K562 (cell line): ENCODE results near the gene NR2F2. TPM values are rescaled to one million over a fixed set of nuclear protein-coding genes. Genes with fewer than 3 reads are reported as not detected.

ENCODE experiments used
- ATAC-seq: fragments of 200-7000 bp; cut with Tn5 transposase; 3 replicates; pipeline ENCODE4 v1.9.1; 2020; ENCODE audit warnings: moderate library complexity
- BruUV-seq: library from RNA; stranded (reverse); fragments of 400-500 nt; replicated peaks from 2 replicates; lab custom pipeline; 2021; lab: Mats Ljungman, UMichigan
- CTCF ChIA-PET: fragments of 300-600 bp; formaldehyde crosslinking; extraction: SDS; loops from one replicate; lab custom pipeline; 2021; ENCODE audit warnings: low intra/inter-chr PET ratio; lab: Yijun Ruan, JAX
- POLR2A ChIA-PET: fragments of 300-600, 350-650 bp; sonication (Branson Sonifier 250); formaldehyde crosslinking; extraction: SDS; loops from one replicate; lab custom pipeline; 2021; ENCODE audit warnings: antibody characterized with exemption, inconsistent platforms; lab: Yijun Ruan, JAX
- DNase-seq, 4 experiments: peaks; one replicate each; pipeline versions ENCODE4 v3.0.0 to v3.0.0-alpha.2; 2011 to 2018; ENCODE audit warnings: low spot score in 3 of 4, mixed read lengths in 3 of 4; ENCODE audit errors: extremely low read depth in 1 of 4
- FAIRE-seq: peaks from 2 replicates; lab custom pipeline; 2011; peaks lifted over from hg19 to GRCh38; lab: Jason Lieb, UNC
- H2AFZ ChIP-seq: 2 replicates; pipeline ENCODE4 v1.6.0; 2011; ENCODE audit warnings: low read depth, low read length, control low read depth, inconsistent platforms
- H3K27ac ChIP-seq: fragments of 200-600 bp; 3 replicates; pipeline ENCODE4 v1.8.0; 2011; ENCODE audit warnings: low read depth, mild to moderate bottlenecking, control low read depth, inconsistent platforms, low read length, moderate library complexity, mixed read lengths; ENCODE audit errors: extremely low read depth
- H3K27me3 ChIP-seq, 2 experiments: fragments of 300-600 bp in 1 of 2; 2 replicates in 1 of 2; 3 replicates in 1 of 2; pipeline versions ENCODE4 v1.6.0 to v1.8.0; 2011; ENCODE audit warnings: inconsistent platforms in 2 of 2, low read length in 2 of 2, mild to moderate bottlenecking in 1 of 2, mixed read lengths in 1 of 2, moderate library complexity in 1 of 2; ENCODE audit not compliant: control insufficient read depth in 2 of 2, insufficient read depth in 2 of 2
- H3K36me3 ChIP-seq: fragments of 300-600 bp; 3 replicates; pipeline ENCODE4 v1.8.0; 2011; ENCODE audit warnings: mild to moderate bottlenecking, low read length, inconsistent platforms; ENCODE audit not compliant: control insufficient read depth, insufficient read depth
- H3K4me1 ChIP-seq, 2 experiments: fragments of 200-600 bp in 1 of 2; replicated peaks in 1 of 2; 2 replicates in 1 of 2; 3 replicates in 1 of 2; pipeline versions ENCODE4 v1.5.1 to v1.8.0; 2011; ENCODE audit warnings: inconsistent platforms in 2 of 2, low read length in 2 of 2, mild to moderate bottlenecking in 1 of 2, mixed read lengths in 1 of 2, moderate library complexity in 1 of 2; ENCODE audit not compliant: control insufficient read depth in 2 of 2, insufficient read depth in 2 of 2
- H3K4me2 ChIP-seq: 2 replicates; pipeline ENCODE4 v1.6.1; 2011; ENCODE audit warnings: low read length, control low read depth, inconsistent platforms, mixed read lengths; ENCODE audit not compliant: insufficient read depth
- H3K4me3 ChIP-seq: fragments of 200-600 bp; sonication (generic), shearing (Covaris generic); 2 replicates; pipeline ENCODE4 v1.5.1; 2016; ENCODE audit warnings: control low read depth, inconsistent platforms
- H3K79me2 ChIP-seq: fragments of 200-600 bp; 3 replicates; pipeline ENCODE4 v1.8.0; 2011; ENCODE audit warnings: low read length, inconsistent platforms; ENCODE audit not compliant: control insufficient read depth, insufficient read depth
- H3K9ac ChIP-seq, 2 experiments: 2 replicates each; pipeline versions ENCODE4 v1.6.0 to v1.6.1; 2011; ENCODE audit warnings: low read depth in 2 of 2, low read length in 2 of 2, control low read depth in 1 of 2, inconsistent platforms in 1 of 2, mild to moderate bottlenecking in 1 of 2, mixed read lengths in 1 of 2; ENCODE audit not compliant: insufficient read depth in 1 of 2
- H3K9me1 ChIP-seq: one replicate; pipeline ENCODE4 v1.6.0; 2011; ENCODE audit warnings: inconsistent platforms, mild to moderate bottlenecking, low read length, moderate library complexity; ENCODE audit not compliant: control insufficient read depth, insufficient read depth
- H3K9me3 ChIP-seq: replicated peaks from 2 replicates; pipeline ENCODE4 v1.5.1; 2011; ENCODE audit warnings: low read depth, low read length, inconsistent platforms; ENCODE audit not compliant: control insufficient read depth, insufficient read depth
- H4K20me1 ChIP-seq: replicated peaks from 2 replicates; pipeline ENCODE4 v1.6.1; 2011; ENCODE audit warnings: low read length, inconsistent platforms, mixed read lengths; ENCODE audit not compliant: control insufficient read depth, insufficient read depth
- FOXA3 ChIP-seq, 2 experiments: fragments of 450-650 bp in 1 of 2; sonication (generic) in 1 of 2; formaldehyde crosslinking; IDR thresholded peaks in 1 of 2; conservative IDR thresholded peaks in 1 of 2; 2 replicates each; pipeline versions ENCODE4 v1.4.0 to v1.8.0; 2020 to 2022; ENCODE audit warnings: mild to moderate bottlenecking in 2 of 2, missing genetic modification reagents in 1 of 2
- GATAD2A ChIP-seq: fragments of 450-650 bp; IDR thresholded peaks from 2 replicates; pipeline ENCODE4 v1.6.1; 2017
- GATAD2B ChIP-seq: fragments of 450-650 bp; IDR thresholded peaks from 2 replicates; pipeline ENCODE4 v1.6.1; 2017; ENCODE audit warnings: mild to moderate bottlenecking, borderline replicate concordance
- HNRNPH1 ChIP-seq: fragments of 200-400 bp; formaldehyde crosslinking; optimal IDR thresholded peaks from 2 replicates; pipeline ENCODE3; 2017; ENCODE audit warnings: low read depth, mild to moderate bottlenecking, low read length, moderate library complexity
- MLX ChIP-seq, 2 experiments: fragments of 450-650 bp in 1 of 2; sonication (generic) in 1 of 2; formaldehyde crosslinking; conservative IDR thresholded peaks; 2 replicates each; pipeline versions ENCODE4 v1.4.0 to v1.8.1; 2020 to 2022; ENCODE audit warnings: mild to moderate bottlenecking in 1 of 2, missing genetic modification reagents in 1 of 2
- STAG1 ChIP-seq: sonication (generic); formaldehyde crosslinking; IDR thresholded peaks from 2 replicates; pipeline ENCODE4 v1.5.0; 2020; ENCODE audit warnings: missing genetic modification reagents, borderline replicate concordance
- TAF15 ChIP-seq: fragments of 200-400 bp; formaldehyde crosslinking; IDR thresholded peaks from 2 replicates; pipeline ENCODE4 v1.6.1; 2017; ENCODE audit warnings: mild to moderate bottlenecking, low read depth, low read length, moderate library complexity
- U2AF1 ChIP-seq: fragments of 200-400 bp; formaldehyde crosslinking; optimal IDR thresholded peaks from 2 replicates; pipeline ENCODE3; 2017; ENCODE audit warnings: mild to moderate bottlenecking, low read depth, low read length, moderate library complexity
- UBTF ChIP-seq, 2 experiments: IDR thresholded peaks; 2 replicates each; pipeline ENCODE4 v1.6.1; 2012; ENCODE audit warnings: improper control_type of control experiment in 2 of 2, low read depth in 2 of 2, low read length in 2 of 2, borderline replicate concordance in 1 of 2
- ZBTB9 ChIP-seq: fragments of 450-650 bp; formaldehyde crosslinking; IDR thresholded peaks from 2 replicates; pipeline ENCODE4 v1.4.0; 2020; ENCODE audit warnings: mild to moderate bottlenecking, moderate library complexity
- ZC3H11A ChIP-seq: IDR thresholded peaks from 2 replicates; pipeline ENCODE4 v1.6.1; 2012; ENCODE audit warnings: low read depth, low read length, improper control_type of control experiment
- ZNF124 ChIP-seq: sonication (generic); formaldehyde crosslinking; IDR thresholded peaks from 2 replicates; pipeline ENCODE4 v1.8.1; 2022; ENCODE audit warnings: missing genetic modification reagents
- ZNF165 ChIP-seq: fragments of 250-450 bp; sonication (Bioruptor Pico); IDR thresholded peaks from 2 replicates; pipeline ENCODE4 v1.4.0; 2020; ENCODE audit warnings: borderline replicate concordance
- ZNF347 ChIP-seq: fragments of 450-650 bp; formaldehyde crosslinking; IDR thresholded peaks from 2 replicates; pipeline ENCODE4 v1.4.0; 2020; ENCODE audit warnings: low read depth, mild to moderate bottlenecking, moderate library complexity
- ZNF354B ChIP-seq: fragments of 250-450 bp; sonication (Bioruptor Pico); IDR thresholded peaks from 2 replicates; pipeline ENCODE4 v1.4.0; 2020
- WGBS: fragments of 100-300 bp; shearing (Covaris generic); methylation state at CpG from one replicate; pipeline ENCODE4 v1.1.6; 2016; ENCODE audit warnings: low coverage, mixed read lengths; ENCODE audit not compliant: insufficient coverage; ENCODE audit errors: missing lambda C conversion rate; 5-methylcytosine and 5-hydroxymethylcytosine counted together
- in situ Hi-C: fragments of 300-500 bp; cut with MboI; formaldehyde crosslinking; loops from 4 replicates; pipeline ENCODE4 v1.15.0; 2018; ENCODE audit warnings: inconsistent platforms, mixed read lengths
- intact Hi-C: fragments of 100-400 bp; cut with micrococcal nuclease; formaldehyde crosslinking; loops from 2 replicates; pipeline ENCODE4 v1.14.2; 2022
- polyA plus RNA-seq, 8 experiments: library from polyadenylated mRNA; depleted of rRNA in 4 of 8; stranded (reverse) in 5 of 8; unstranded in 3 of 8; fragments of >200 nt; fragmentation: Nextera tagmentation in 2 of 8; fragmentation: Illumina TruSeq in 1 of 8; extraction: Ambion mirVana in 2 of 8; extraction: Trizol in 1 of 8; gene quantifications; 2 replicates each; pipeline versions ENCODE4 v1.2.1 to v1.2.3, GENCODE V29; 2011 to 2014; ENCODE audit warnings: inconsistent platforms in 1 of 8, missing spikeins in 1 of 8
- total RNA-seq, 7 experiments: library from RNA; depleted of rRNA in 6 of 7; stranded (reverse); fragments of >200 nt in 6 of 7; fragmentation: Illumina TruSeq in 2 of 7; extraction: Trizol in 2 of 7; gene quantifications; 2 replicates each; pipeline versions ENCODE4 v1.2.1 to v1.2.3, GENCODE V29; 2011 to 2021; ENCODE audit warnings: low replicate concordance in 1 of 7
- TF ChIP-seq, protein P1 (sequence below): fragments of 200-800 bp; sonication (Bioruptor generic); IDR thresholded peaks from 2 replicates; pipeline ENCODE4 v1.6.1; 2017; ENCODE audit warnings: missing genetic modification characterization, missing compliant biosample characterization

Gene NR2F2
- total and polyA plus RNA-seq, 9 of the 15 experiments (the other 6 are each of a cell fraction or from before 2014, with no cell fraction given) = 6.0 to 51.8 (median 11.1) TPM

DNA sequence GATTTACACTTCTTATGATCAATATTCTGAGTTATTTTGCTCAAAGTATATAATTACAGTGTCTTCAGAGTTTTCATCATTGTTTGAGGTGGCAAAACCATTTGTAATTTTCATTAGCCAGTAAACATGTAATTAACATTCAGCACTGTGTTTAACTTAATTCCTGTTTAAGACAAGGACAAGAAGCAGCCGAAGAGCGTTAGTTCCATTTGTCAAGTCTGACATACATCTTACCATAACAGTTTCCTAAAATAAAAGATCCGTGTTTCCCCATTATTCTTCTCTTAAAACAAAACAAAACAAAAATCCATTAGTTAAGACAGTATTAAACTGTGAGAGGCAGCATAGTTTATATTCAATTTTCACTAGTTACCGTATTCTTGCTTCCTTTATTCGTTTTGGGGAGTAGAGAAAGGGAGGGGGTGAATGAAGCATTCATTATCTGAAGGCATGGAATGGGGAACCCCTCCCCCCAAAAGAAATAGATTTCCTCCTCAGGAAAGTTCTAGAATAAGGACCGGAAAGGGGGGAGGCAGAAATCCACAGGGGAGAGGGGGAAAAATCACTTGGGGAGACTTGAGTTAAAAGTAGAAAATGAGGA lies 5.5 kb upstream of the NR2F2 start:
- intact Hi-C loops = loop anchor here (5.0 to 10.0 kb wide), 7 partner anchors 97 to 1650 kb away; no protein-coding TSS in a partner anchor
- H3K4me1 ChIP-seq = peaks cover 15 to 20% of the 10 kb centered on the region in 2 experiments; a peak in 4 of 5 replicates
- no peak for ATAC-seq
- peak; percentile 19 for FAIRE-seq
- no peaks in the 10 kb centered on the region for H4K20me1 ChIP-seq
- CTCF ChIA-PET = no interaction called here
- in situ Hi-C loops = loop anchor here (25.0 kb wide), 1 partner anchor 912 kb away; no protein-coding TSS in a partner anchor
- peak overlapping the region; percentile 87 to 91; a peak in 3 of 4 replicates for H3K9ac ChIP-seq
- H3K27me3 ChIP-seq = no peaks in the 10 kb centered on the region
- peaks cover 6% of the 10 kb centered on the region for H3K9me3 ChIP-seq
- H3K79me2 ChIP-seq = peaks cover 53% of the 10 kb centered on the region
- H3K36me3 ChIP-seq = peaks cover 4% of the 10 kb centered on the region; the same call in 2 of the 3 replicates
- DNase-seq = peak in 1 of 4 experiments; percentile 33
- peak overlapping the region; percentile 94 for H2AFZ ChIP-seq
- peak overlapping the region; percentile 86 for H3K27ac ChIP-seq
- peak overlapping the region; percentile 93 for H3K4me2 ChIP-seq
- POLR2A ChIA-PET = no interaction called here
- no TSS peak for BruUV-seq
- H3K4me3 ChIP-seq = peak overlapping the region; percentile 72
- no peaks in the 10 kb centered on the region for H3K9me1 ChIP-seq
- 6% methylated on average over 6 of the region's 6 CpGs for WGBS
- TF ChIP-seq HNRNPH1 (no peak), MLX (CRISPR knock-in tag; conservative IDR thresholded peaks at IDR 0.05) (no peak), UBTF (IDR thresholded peaks at IDR 0.05; ENCODE audit: borderline replicate concordance in 1 of 2, low read depth in 2 of 2, low read length in 2 of 2) (no peak), ZNF347 (CRISPR knock-in tag) (no peak), ZNF124 (no peak), ZBTB9 (CRISPR knock-in tag) (no peak), GATAD2A (no peak), FOXA3 (CRISPR knock-in tag; conservative IDR thresholded peaks at IDR 0.05 in 1 of 2, IDR thresholded peaks at IDR 0.05 in 1 of 2) (0 out of 4 replicates have a peak, but pooled peaks of 1 of the 2 experiments have one; percentile 5), ZNF354B (CRISPR knock-in tag) (no peak), ZC3H11A (no peak), TAF15 (no peak), U2AF1 (no peak), GATAD2B (no peak), STAG1 (CRISPR knock-in tag) (no peak), ZNF165 (CRISPR knock-in tag) (no peak)
- TF ChIP-seq, protein P1, sequence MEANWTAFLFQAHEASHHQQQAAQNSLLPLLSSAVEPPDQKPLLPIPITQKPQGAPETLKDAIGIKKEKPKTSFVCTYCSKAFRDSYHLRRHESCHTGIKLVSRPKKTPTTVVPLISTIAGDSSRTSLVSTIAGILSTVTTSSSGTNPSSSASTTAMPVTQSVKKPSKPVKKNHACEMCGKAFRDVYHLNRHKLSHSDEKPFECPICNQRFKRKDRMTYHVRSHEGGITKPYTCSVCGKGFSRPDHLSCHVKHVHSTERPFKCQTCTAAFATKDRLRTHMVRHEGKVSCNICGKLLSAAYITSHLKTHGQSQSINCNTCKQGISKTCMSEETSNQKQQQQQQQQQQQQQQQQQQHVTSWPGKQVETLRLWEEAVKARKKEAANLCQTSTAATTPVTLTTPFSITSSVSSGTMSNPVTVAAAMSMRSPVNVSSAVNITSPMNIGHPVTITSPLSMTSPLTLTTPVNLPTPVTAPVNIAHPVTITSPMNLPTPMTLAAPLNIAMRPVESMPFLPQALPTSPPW = peak; percentile 33; the same call in 1 of the 2 replicates
